Adipose tissue (tissue), 3 donors: Measurements from ENCODE around the gene PHACTR3. TPM values are rescaled to one million over a fixed set of nuclear protein-coding genes. Genes with fewer than 3 reads are reported as not detected.

ENCODE experiments used
- H3K27ac ChIP-seq: one replicate; pipeline ENCODE4 v1.5.1; 2013; ENCODE audit warnings: low read depth, low read length
- WGBS, 3 donors: extraction: QIAGEN DNeasy Blood & Tissue Kit; methylation state at CpG; one replicate each; pipeline ENCODE4 v1.1.7; 2013; 5-methylcytosine and 5-hydroxymethylcytosine counted together
- polyA plus RNA-seq, 3 donors: library from polyadenylated mRNA; stranded (reverse); fragments of 200-250 nt; gene quantifications; one replicate each; pipeline ENCODE4 v1.2.3, GENCODE V29; 2013
- donor health status: healthy with polysubstance abuse.
- donor health status: Bipolar disorder and iron deficiency.
- donor health status: healthy.

The PHACTR3 gene
- polyA plus RNA-seq, 3 donors: 0.10 to 0.42 TPM; not detected in 1

DNA sequence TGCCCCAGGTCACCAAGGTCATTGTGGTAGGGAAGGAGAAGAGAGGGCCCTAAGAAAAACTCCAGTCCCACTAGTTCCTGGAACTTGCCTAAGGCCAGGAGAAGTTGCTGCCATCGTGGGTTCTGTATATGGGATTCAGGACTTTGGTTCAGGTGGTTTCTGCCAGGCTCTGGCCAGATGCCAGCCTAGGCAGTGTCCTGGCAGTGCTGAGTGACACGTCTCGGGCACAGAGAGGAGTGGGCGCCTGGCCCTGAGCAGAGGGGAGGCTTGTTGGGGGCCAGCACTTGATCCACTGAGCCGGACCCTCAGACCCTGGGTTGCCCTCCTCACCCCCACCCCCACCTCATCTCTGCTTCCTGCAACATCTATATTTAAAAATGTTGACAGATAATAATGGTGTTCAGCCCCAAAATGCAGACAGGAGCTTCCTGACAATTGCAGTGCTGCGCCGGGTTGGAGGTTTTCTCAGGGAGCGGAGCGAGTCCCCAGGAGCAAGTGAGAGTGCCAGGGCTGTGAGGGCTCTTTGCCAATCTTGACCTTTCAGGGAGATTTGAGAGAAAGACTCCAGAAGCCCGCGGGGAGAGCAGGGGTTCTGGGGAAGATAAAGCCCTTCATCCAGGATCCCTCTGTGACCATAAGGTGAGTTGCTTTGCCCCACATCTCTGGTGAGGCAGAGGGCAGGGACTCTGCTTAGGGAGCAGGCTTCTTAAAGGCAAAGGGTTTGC lies 71.9 kb downstream of the PHACTR3 start:
- H3K27ac ChIP-seq: no peak overlapping the region
- 55 to 63% (median 61%) methylated on average over 11 of the region's 11 CpGs for WGBS, 3 donors

DNA sequence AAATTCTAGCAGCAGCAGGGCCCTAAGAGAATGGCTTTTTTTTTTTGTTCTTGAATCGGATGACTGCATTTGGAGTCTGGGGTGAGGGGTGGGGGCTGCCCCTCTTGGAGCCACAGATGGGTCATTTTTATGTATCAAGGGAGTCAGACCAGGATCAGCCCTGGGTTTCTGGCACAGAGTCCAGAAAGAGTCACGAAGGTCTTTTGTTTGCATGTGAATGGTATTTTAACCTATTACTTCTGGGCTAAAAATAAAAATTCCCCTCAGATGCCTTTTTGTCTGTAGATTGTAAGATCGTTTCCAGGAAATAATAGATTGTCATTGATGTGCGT lies 72.5 kb downstream of the PHACTR3 start:
- no peak overlapping the region for H3K27ac ChIP-seq
- WGBS, 3 donors: 18 to 33% (median 25%) methylated on average over 4 of the region's 4 CpGs

DNA sequence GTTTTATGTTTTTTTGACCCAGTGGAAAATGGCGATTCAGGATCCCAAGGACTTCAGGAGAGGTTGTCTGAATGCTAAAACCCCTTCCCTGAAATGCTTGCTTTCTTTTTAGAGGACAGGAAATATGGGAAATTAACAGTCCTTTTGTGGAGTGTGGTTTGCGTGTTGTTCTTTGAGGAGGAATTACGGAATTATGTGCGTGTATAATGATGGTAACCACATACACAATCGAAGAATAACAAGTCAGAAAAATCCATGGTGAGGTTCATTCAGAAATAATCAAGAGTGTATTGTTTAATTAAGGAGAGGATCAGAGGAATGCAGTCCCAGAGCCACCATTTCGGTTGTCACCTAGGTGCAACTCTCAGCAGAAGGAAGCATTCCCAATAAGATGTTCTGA lies 73.2 kb downstream of the PHACTR3 start:
- H3K27ac ChIP-seq: no peak overlapping the region
- WGBS, 3 donors: 67 to 75% (median 73%) methylated on average over 6 of the region's 6 CpGs

DNA sequence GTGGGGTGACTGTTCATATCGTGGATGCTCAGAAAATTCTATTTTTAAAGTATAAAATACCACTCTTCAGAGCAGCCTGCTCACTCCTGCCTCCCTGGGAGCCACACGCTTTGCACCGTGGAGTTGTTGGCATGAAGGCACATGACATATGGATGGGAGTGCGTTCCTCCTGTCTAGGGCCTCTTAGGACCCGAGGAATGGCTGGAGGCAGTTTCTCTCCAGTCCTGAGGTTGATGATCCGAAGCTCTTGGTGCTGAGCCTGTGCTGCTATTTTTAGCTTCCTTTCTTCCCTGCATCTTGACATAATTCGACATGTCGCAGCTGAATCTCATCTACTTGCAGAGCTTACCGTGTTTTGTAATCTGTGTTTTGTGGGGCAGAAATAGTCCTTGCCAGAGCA lies 73.9 kb downstream of the PHACTR3 start:
- WGBS, 3 donors: 38 to 53% (median 45%) methylated on average over 9 of the region's 9 CpGs
- H3K27ac ChIP-seq: no peak overlapping the region

DNA sequence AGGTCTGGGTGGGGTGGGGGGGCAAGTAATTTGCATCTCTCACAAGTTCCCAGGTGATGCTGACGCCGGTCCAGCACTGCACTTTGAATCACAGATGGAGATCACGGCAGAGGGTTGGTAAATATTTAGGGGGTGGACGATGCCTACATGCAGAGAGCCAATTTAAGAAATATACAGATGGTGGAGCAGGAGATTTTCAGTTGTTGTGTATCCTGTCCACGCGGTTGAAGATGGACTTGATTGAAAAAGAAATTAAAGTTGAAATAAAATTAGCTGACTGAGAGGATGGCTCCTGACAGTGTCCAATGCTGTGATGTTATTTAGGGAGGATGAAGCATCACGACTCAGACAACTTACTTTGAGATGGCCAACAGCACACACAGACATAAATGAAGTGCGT lies 74.6 kb downstream of the PHACTR3 start:
- WGBS, 3 donors: 58 to 73% (median 68%) methylated on average over 8 of the region's 8 CpGs
- H3K27ac ChIP-seq: no peak overlapping the region

DNA sequence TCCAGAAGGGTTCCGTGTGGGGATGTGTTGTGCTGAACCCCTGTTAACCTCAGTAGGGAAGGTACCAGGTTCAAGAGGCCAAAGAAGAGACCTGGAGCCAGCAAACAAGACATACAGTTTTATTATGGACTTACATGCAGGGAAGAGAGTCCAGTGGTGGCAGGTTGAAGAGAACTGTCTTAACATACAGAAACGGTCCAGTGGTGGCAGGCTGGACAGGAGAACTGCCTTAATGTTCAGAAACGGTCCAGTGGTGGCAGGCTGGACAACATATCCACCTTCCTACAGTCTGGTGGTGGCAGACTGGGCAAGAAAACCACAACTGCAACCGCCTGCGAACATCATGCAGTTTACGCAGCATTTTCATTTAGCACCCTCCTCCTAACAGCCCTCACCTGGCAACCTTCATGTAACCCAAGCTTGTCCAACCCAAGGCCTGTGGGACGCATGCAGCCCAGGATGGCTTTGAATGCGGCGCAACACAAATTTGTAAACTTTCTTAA lies 75.9 kb downstream of the PHACTR3 start:
- 77 to 90% (median 82%) methylated on average over 9 of the region's 9 CpGs for WGBS, 3 donors
- no peak overlapping the region for H3K27ac ChIP-seq

DNA sequence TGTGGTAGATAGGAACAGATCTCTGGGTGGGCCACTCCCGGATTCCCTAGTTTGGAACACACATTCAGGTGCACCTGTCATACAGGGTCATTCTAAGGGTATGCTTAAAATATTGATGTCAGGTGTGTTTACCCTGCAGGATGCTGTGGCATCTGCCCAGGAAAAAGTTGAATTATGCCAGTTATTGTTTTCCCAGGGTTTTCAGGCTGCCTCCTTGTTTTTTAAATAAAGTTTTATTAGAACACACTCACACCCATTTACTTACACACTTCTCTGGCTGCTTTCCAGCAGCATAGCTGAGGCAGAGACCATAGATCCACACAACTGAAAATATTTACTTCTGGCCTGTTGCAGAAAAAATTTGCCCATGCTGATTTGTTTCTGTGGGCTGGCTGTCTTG lies 76.5 kb downstream of the PHACTR3 start:
- WGBS, 3 donors: 72 to 96% (median 85%) methylated on average over 1 of the region's 1 CpG
- H3K27ac ChIP-seq: no peak overlapping the region

DNA sequence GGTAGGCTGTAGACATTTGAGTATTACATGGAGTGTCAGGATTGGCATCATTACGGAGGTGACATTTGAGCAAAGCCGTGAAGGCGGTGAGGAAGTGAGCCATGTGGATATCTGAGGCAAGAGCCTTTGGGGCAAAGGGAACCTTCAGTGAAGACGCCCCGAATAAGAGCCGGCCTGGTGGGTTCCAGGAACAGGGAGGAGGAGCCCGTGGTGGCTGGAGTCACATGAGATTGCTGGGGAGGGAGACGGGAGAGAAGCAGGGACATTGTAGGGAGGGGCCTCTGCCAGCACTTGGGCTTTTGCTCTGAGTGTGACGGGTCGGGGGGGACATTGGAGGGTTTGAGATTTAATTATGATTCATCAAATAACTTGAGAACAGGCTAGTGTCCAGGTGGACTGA lies 78.3 kb downstream of the PHACTR3 start:
- H3K27ac ChIP-seq: no peak overlapping the region
- 73 to 81% (median 78%) methylated on average over 10 of the region's 10 CpGs for WGBS, 3 donors

DNA sequence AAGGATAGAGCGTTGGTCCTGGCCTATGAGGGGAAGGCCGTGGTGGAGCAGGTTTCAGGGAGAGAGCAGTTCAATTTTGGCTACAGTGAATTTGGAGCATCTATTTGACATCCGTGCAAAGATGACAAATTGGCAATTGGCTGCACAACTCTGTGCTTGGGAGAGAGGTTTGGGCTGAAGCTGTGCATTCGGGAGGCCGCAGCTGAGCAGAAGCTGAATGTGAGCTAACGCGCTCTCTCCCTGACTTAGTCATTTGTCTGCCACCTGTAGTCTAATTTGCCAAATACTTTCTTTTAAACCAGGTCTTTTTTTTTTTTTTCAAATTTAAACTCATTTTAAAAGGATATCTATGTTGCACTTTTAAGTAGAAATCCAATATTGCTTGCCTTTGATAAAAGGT lies 78.8 kb downstream of the PHACTR3 start:
- no peak overlapping the region for H3K27ac ChIP-seq
- 84 to 88% (median 85%) methylated on average over 7 of the region's 7 CpGs for WGBS, 3 donors

DNA sequence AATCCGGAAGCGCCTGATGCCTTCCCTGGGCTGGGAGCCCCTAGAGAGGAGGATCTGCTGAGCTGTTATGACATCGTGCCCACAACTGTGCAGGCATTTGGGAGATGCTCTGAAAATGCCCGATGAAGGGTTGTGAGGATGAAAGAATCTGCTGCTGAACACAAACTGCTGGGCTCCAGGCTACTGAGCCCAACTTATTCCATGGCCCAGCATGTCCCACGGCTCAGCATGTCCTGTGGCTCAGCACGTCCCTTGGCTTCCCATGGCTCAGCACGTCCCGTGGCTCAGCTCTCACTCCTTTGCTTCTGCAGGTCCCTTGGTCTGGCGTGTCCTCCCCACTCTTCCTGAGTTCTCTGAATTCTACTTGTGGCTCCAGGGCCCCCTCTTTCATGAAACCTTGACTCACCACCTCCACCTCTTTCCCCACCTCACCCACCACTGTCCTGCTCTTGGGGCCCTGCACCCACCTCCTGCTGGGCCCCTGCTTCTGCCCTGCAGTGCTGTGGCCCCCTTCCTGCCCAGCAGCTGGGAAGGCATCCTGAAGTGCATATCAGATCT lies 80.4 kb downstream of the PHACTR3 start:
- WGBS, 3 donors: 73 to 84% (median 83%) methylated on average over 9 of the region's 9 CpGs
- H3K27ac ChIP-seq: no peak overlapping the region

DNA sequence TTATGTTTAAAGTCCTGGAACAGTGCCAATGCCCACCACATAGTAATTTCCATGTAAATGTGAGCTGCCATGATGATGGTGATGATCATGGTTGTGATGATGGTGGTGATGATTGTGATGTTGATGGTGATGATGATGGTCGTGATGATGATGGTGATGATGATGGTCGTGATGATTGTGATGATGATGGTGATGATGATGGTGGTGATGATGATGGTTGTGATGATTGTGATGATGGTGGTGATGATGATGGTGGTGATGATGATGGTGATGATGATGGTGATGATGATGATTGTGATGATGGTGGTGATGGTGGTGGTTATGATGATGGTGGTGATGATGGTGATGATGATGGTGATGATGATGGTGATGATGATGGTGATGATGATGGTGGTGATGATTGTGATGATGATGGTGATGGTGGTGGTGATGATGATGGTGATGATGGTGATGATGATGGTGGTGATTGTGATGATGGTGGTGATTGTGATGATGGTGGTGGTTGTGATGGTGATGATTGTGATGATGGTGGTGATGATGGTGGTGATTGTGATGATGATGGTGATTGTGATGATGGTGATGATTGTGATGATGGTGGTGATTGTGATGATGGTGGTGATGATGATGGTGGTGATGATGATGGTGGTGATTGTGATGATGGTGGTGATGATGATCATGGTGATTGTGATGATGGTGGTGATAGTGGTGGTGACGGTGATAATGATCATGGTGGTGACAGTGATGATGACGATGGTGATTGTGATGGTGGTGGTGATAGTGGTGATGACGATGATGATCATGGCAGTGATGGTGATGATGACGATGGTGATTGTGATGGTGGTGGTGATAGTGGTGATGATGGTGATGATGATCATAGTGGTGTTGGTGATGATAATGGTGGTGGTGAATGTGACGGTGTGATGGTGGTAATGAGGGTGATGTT lies 82.3 kb downstream of the PHACTR3 start:
- 90 to 96% (median 96%) methylated on average over 7 of the region's 7 CpGs for WGBS, 3 donors
- no peak overlapping the region for H3K27ac ChIP-seq

DNA sequence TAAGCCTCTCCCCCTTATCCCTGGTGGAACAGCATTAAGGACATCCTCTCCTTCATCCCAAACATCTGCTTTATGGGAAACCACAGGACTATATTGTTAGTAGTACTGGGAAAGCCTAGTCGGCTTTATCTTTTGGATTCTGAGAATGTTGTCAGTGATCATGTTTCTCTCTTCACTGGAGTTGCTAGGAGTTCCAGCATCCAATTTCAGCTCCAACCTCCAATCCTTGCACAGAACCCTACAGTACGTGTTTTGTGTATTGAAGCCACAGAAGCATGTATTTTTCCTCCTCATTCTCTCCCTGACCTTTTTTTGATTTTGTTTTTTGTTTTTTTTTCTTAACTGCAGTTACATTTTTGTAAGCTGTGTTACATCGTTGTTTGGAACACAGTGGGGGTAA lies 84.0 kb downstream of the PHACTR3 start:
- no peak overlapping the region for H3K27ac ChIP-seq
- WGBS, 3 donors: 55 to 68% (median 57%) methylated on average over 3 of the region's 3 CpGs

DNA sequence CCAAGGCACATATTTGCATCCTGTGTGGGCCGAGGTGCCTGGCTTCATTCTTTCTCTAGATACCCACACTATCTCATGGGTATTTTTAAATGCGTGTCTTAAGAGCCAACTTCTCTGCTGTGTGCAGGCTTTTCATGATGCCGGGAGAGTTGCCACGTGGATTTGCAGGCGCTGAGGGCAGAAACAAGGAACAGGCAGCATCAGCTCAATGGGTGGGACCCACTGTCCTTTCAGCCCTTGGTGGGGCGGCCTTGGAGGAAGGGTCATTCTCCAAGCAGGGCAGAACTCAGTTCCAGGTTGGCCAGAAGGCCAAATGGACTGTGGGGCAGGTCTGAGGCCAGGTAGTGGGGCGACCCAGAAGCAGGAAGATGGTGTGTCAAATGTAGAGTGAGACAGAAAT lies 84.7 kb downstream of the PHACTR3 start:
- no peak overlapping the region for H3K27ac ChIP-seq
- 63 to 82% (median 80%) methylated on average over 7 of the region's 7 CpGs for whole genome bisulfite sequencing, 3 donors

DNA sequence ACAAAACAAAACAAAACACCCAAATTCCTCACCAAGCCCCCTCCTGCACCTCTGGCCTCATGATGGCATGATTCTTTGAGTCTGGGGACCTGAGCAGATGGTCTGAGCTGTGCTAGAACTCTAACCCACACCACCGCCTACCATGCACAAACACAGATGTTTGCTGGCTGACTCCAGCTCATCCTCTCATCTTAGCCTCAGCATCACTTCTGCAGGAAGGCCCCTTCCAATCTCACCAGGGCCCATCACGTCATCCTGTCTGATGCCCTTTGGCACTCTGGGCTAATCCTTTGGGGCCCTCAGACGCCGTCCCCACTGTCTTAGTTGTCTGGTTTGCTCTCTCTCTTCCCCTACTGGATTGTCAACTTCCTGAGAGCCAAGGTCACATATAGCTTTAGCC lies 85.8 kb downstream of the PHACTR3 start:
- no peak overlapping the region for H3K27ac ChIP-seq
- WGBS, 3 donors: 69 to 74% (median 72%) methylated on average over 4 of the region's 4 CpGs

DNA sequence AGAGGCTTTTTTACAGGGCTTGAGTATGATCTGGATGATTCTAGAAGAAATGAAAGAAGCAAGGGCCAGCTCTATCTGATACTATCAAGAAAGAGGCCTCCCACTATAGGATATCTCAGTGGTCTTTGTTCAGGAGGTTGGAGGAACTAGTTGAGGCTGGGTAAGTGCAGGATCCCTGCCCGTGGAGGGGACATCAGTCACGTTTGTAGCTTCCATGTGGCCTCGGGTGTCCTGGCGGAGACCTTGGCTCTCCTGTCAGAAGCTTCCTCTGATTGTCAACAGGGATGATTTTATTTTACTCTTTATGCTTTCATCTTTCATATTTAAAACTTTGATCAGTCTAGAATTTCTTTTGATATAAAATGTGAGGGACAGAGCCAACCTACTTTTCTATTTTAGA lies 86.6 kb downstream of the PHACTR3 start:
- 73 to 80% (median 73%) methylated on average over 4 of the region's 4 CpGs for WGBS, 3 donors
- H3K27ac ChIP-seq: no peak overlapping the region

DNA sequence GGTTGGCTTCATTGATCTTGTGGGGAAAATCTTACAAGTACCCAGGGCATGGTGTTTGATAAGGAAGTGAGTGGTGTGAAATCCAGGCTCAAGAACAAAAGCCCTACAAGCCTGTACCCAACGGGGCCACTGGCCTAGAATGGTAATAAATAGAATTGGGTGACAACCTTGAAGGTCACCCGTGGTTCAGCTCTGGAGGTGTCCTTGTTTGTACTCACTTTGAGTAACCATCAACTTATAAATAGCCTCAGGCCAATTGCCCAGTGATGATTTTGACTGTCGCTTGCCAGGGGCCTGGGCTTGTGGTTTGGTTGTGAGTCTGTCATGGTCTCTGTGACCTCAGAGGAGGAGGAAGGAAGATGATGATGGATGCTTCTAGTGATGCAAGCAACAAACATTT lies 87.8 kb downstream of the PHACTR3 start:
- no peak overlapping the region for H3K27ac ChIP-seq
- WGBS, 3 donors: 59 to 74% (median 68%) methylated on average over 3 of the region's 3 CpGs

DNA sequence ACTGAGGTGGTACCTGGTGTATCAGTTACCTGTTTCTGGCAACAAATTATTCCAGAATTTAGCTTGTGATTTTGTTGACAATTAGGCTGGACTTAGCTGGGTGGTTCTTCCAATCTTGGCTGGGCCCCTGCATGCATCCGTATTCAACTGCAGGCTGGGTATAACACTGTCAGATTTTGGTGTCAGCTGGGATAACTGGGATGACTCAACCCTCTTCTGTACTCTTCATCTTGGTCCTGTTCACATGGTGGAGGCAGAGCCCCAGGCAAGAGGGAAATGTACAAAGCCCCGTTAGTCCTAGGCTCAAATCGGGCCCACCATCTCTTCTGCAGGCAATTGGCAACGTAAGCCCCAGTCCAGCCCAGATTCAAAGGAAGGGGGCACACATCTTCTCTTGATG lies 89.2 kb downstream of the PHACTR3 start:
- H3K27ac ChIP-seq: no peak overlapping the region
- 71 to 89% (median 88%) methylated on average over 4 of the region's 4 CpGs for WGBS, 3 donors

DNA sequence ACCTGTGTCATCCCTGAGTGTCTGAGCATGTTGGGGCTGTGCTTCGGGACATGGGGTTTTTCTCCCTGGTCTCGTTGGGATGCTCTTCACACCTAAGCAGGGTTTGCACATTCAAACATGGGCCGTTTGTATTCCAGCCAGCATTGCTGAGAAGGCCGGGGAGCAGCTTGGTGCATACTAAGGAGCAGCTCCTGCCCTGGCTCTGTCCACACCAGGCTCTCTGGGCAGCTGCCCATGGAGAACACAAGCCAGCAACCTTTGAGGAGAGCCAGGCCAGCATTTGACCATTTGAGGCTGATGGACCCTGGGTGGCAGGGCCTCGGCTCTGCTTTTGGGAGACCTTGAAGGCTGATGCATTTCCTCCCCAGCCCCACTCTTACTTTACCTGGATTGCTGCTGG lies 92.1 kb downstream of the PHACTR3 start:
- no peak overlapping the region for H3K27ac ChIP-seq
- 55 to 77% (median 75%) methylated on average over 5 of the region's 5 CpGs for WGBS, 3 donors

DNA sequence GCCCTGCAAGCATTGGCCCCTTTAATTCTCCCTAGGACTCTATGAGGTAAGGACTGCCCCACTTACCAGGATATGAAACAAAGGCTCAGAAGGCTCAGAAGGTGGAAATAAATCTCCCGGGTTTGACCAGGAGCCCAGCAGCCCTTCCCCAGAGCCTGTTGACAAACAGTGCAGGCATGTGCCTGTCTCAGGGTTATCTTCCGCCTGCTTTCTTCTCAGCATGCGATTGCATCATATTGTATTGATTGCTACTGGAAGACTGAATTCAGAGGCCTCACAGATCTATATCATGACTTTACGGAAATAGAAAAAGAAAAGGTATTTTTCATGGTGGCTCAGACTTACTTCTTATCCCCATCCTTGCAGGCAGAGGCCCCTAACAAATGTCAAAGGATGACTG lies 92.7 kb downstream of the PHACTR3 start:
- no peak overlapping the region for H3K27ac ChIP-seq
- WGBS, 3 donors: 22 to 88% (median 85%) methylated on average over 4 of the region's 4 CpGs
